GM21786 (cell line): Measurements from ENCODE around the gene IFT81.
"Not testable (repeated sequence)": the region's sequence is repeated elsewhere in the genome, so short reads cannot be mapped to it uniquely, and the experiment has no call there.

ENCODE experiments used
- ATAC-seq: cut with Tn5 transposase; IDR thresholded peaks from one replicate; pipeline ENCODE4 v1.9.1; 2021; ENCODE audit not compliant: unreplicated experiment

Gene IFT81

GRCh38 chr12:110124269-110124995 is at the start of gene IFT81:
TSS of gene IFT81 (plus strand) at chr12:110124357. CDS start at chr12:110127381, 3,024 bp downstream.
- ATAC-seq, result peak; percentile 76

- no peak for ATAC-seq
These were observed 48.3 kb upstream of the IFT81 start for GRCh38 chr12:110075880-110076279.

- ATAC-seq, result no peak
These were observed 46.4 kb upstream of the IFT81 start for GRCh38 chr12:110077800-110078199.

GRCh38 chr12:110079477-110080400 is 44.4 kb upstream of the IFT81 start:
- peak; percentile 79 for ATAC-seq

- no peak for ATAC-seq
These were observed 43.7 kb upstream of the IFT81 start for GRCh38 chr12:110080410-110080809.

GRCh38 chr12:110084314-110085015 is 39.7 kb upstream of the IFT81 start:
- no peak for ATAC-seq

- not testable (repeated sequence) for ATAC-seq
These were observed 35.9 kb upstream of the IFT81 start for GRCh38 chr12:110088216-110088615.

GRCh38 chr12:110088936-110089335 is 35.2 kb upstream of the IFT81 start:
- no peak for ATAC-seq

GRCh38 chr12:110090266-110091135 is 33.7 kb upstream of the IFT81 start:
- no peak for ATAC-seq

- no peak for ATAC-seq
These were observed 32.9 kb upstream of the IFT81 start for GRCh38 chr12:110091136-110091711.

- ATAC-seq, result no peak
These were observed 30.4 kb upstream of the IFT81 start for GRCh38 chr12:110093631-110094311.

GRCh38 chr12:110100315-110100970 is 23.7 kb upstream of the IFT81 start:
- peak; percentile 80 for ATAC-seq

- no peak for ATAC-seq
These were observed 21.9 kb upstream of the IFT81 start for GRCh38 chr12:110102255-110102654.

- ATAC-seq, result no peak
These were observed 19.7 kb upstream of the IFT81 start for GRCh38 chr12:110104188-110105094.

- ATAC-seq, result no peak
These were observed 19.0 kb upstream of the IFT81 start for GRCh38 chr12:110105159-110105558.

GRCh38 chr12:110105986-110106385 is 18.2 kb upstream of the IFT81 start:
- no peak for ATAC-seq

GRCh38 chr12:110107369-110108281 is 16.5 kb upstream of the IFT81 start:
- no peak for ATAC-seq
